ENCODE results near the gene PFN1.

GRCh38 chr17:4950075-4950745, 1.9 kb upstream of the PFN1 start:
- TF ChIP-seq, protein P1, sequence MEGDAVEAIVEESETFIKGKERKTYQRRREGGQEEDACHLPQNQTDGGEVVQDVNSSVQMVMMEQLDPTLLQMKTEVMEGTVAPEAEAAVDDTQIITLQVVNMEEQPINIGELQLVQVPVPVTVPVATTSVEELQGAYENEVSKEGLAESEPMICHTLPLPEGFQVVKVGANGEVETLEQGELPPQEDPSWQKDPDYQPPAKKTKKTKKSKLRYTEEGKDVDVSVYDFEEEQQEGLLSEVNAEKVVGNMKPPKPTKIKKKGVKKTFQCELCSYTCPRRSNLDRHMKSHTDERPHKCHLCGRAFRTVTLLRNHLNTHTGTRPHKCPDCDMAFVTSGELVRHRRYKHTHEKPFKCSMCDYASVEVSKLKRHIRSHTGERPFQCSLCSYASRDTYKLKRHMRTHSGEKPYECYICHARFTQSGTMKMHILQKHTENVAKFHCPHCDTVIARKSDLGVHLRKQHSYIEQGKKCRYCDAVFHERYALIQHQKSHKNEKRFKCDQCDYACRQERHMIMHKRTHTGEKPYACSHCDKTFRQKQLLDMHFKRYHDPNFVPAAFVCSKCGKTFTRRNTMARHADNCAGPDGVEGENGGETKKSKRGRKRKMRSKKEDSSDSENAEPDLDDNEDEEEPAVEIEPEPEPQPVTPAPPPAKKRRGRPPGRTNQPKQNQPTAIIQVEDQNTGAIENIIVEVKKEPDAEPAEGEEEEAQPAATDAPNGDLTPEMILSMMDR (IDR thresholded peaks at IDR 0.05) = no peak
- TF ChIP-seq POLR2A (IDR thresholded peaks at IDR 0.05) = no peak
- TF ChIP-seq EP300 (IDR thresholded peaks at IDR 0.05) = no peak
- TF ChIP-seq POLR2AphosphoS5 (IDR thresholded peaks at IDR 0.05) = no peak
